Left ventricle myocardium inferior (tissue), 1 donor: ENCODE data around the gene SHMT2. TPM values are rescaled to one million over a fixed set of nuclear protein-coding genes. Genes with fewer than 3 reads are reported as not detected.

Experiments
- DNase-seq: peaks from one replicate; pipeline ENCODE4 v3.0.0-alpha.2; 2020
- H3K27ac ChIP-seq: fragments of 200-600 bp; replicated peaks from 2 replicates; pipeline ENCODE4 v1.8.0; 2021
- H3K27me3 ChIP-seq: fragments of 200-600 bp; 2 replicates; pipeline ENCODE4 v1.8.0; 2021; ENCODE audit warnings: low read depth
- H3K36me3 ChIP-seq: fragments of 200-600 bp; 2 replicates; pipeline ENCODE4 v1.8.0; 2021
- H3K4me1 ChIP-seq: fragments of 200-600 bp; 2 replicates; pipeline ENCODE4 v1.8.0; 2021
- H3K4me3 ChIP-seq: fragments of 200-600 bp; 2 replicates; pipeline ENCODE4 v1.8.0; 2021; ENCODE audit warnings: mild to moderate bottlenecking, moderate library complexity
- H3K9me3 ChIP-seq: fragments of 200-600 bp; replicated peaks from 2 replicates; pipeline ENCODE4 v1.8.0; 2021
- intact Hi-C: fragments of 100-400 bp; cut with micrococcal nuclease; formaldehyde crosslinking; loops from one replicate; pipeline ENCODE4 v1.11.0; 2022
- total RNA-seq: library from RNA; stranded (reverse); fragmentation: NEBNext Ultra II Directional; extraction: Animal tissue kit (Norgen Biotek cat#: 25700); gene quantifications from one replicate; pipeline ENCODE4 v1.2.1, GENCODE V29; 2021
- TF ChIP-seq, protein P1 (sequence below): fragments of 200-600 bp; IDR thresholded peaks from 2 replicates; pipeline ENCODE4 v1.8.0; 2021; ENCODE audit warnings: antibody characterized with exemption, mild to moderate bottlenecking, borderline replicate concordance
- donor health status: DM: no; HTN: yes; CAD: no; lungs with severe emphysema.

Gene SHMT2
- total RNA-seq, 1 donor from 2014 or later: 22.9 TPM

DNA sequence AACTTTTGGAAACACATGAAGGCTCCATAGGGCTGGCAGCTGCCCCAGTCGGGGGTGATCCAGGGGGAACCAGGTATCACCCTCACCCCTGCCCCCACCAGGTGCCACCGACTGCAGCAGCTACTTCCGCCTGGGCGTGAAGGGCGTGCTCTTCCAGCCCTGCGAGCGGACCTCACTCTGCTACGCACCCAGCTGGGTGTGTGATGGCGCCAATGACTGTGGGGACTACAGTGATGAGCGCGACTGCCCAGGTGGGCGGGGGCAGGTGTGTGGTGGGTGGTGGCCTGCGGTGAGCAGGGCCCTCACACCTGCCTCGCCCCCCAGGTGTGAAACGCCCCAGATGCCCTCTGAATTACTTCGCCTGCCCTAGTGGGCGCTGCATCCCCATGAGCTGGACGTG is 35.3 kb upstream of the SHMT2 start:
- H3K27ac ChIP-seq: no peak overlapping the region
- no peak overlapping the region for H3K4me3 ChIP-seq
- no peak for DNase-seq
- TF ChIP-seq, protein P1, sequence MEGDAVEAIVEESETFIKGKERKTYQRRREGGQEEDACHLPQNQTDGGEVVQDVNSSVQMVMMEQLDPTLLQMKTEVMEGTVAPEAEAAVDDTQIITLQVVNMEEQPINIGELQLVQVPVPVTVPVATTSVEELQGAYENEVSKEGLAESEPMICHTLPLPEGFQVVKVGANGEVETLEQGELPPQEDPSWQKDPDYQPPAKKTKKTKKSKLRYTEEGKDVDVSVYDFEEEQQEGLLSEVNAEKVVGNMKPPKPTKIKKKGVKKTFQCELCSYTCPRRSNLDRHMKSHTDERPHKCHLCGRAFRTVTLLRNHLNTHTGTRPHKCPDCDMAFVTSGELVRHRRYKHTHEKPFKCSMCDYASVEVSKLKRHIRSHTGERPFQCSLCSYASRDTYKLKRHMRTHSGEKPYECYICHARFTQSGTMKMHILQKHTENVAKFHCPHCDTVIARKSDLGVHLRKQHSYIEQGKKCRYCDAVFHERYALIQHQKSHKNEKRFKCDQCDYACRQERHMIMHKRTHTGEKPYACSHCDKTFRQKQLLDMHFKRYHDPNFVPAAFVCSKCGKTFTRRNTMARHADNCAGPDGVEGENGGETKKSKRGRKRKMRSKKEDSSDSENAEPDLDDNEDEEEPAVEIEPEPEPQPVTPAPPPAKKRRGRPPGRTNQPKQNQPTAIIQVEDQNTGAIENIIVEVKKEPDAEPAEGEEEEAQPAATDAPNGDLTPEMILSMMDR: no peak
- peaks cover 92% of the 10 kb centered on the region for H3K36me3 ChIP-seq
- intact Hi-C loops: no loop called here
- H3K4me1 ChIP-seq: peaks cover 15% of the 10 kb centered on the region
- no peaks in the 10 kb centered on the region for H3K9me3 ChIP-seq
- no peaks in the 10 kb centered on the region for H3K27me3 ChIP-seq

DNA sequence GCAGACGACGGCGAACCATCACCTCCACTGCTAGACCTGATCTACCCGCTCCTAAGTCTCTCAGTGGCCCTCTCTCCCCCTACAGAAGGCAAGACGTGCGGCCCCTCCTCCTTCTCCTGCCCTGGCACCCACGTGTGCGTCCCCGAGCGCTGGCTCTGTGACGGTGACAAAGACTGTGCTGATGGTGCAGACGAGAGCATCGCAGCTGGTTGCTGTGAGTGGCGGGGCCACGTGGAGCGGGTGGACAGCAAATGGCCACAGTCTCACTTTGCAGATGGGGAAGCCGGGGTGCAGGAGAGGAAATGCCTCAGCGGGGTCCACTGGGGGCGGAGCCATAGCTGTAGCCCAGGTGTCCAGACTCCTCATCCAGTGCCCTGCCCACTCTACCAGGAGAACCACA is 34.3 kb upstream of the SHMT2 start:
- H3K27ac ChIP-seq: no peak overlapping the region
- TF ChIP-seq, protein P1: no peak
- H3K36me3 ChIP-seq: peaks cover 99% of the 10 kb centered on the region
- H3K9me3 ChIP-seq: no peaks in the 10 kb centered on the region
- H3K4me1 ChIP-seq: peaks cover 8% of the 10 kb centered on the region
- intact Hi-C loops: no loop called here
- no peak for DNase-seq
- H3K27me3 ChIP-seq: no peaks in the 10 kb centered on the region
- no peak overlapping the region for H3K4me3 ChIP-seq

DNA sequence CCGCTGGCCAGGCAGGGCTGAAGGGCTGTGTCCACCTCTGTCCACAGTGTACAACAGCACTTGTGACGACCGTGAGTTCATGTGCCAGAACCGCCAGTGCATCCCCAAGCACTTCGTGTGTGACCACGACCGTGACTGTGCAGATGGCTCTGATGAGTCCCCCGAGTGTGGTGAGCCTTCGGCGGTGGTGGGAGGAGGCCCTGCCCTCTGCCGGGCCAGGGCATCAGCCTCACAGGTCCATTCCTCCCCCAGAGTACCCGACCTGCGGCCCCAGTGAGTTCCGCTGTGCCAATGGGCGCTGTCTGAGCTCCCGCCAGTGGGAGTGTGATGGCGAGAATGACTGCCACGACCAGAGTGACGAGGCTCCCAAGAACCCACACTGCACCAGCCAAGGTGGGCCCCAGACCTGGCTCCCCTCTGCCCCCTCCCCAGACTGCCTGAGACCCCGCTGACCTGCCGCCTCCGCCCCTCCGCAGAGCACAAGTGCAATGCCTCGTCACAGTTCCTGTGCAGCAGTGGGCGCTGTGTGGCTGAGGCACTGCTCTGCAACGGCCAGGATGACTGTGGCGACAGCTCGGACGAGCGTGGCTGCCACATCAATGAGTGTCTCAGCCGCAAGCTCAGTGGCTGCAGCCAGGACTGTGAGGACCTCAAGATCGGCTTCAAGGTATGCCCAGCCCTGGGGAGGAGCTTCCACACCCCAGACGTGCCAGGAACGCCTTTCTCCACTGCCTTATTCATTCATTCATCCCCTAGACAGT is 33.7 kb upstream of the SHMT2 start:
- Histone ChIP-seq H3K9me3 (no peaks in the 10 kb centered on the region), H3K27me3 (no peaks in the 10 kb centered on the region), H3K36me3 (peaks cover 99% of the 10 kb centered on the region), H3K4me3 (no peak overlapping the region), H3K4me1 (peaks cover 2% of the 10 kb centered on the region), H3K27ac (no peak overlapping the region)
- no peak for DNase-seq
- TF ChIP-seq, protein P1: no peak
- intact Hi-C loops: no loop called here

DNA sequence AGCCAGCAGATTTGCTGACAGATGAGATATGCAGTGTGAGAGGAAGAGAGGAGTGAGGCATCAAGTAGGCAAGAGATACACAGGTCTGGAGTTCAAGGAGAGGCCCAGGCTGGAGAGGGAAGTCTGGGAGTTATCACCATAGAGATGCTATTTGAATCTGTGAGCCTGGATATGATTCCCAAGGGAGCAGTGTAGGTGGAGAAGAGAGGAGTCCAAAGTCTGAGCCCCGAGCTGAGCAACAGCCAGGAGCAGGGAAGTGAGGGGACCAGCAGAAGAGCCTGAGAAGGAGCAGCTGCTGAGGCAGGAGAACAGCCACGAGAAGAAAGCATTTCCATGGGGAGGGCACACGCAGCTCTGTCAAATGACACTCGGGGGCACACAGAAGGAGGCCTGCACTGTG is 33.1 kb upstream of the SHMT2 start:
- Histone ChIP-seq H3K9me3 (no peaks in the 10 kb centered on the region), H3K36me3 (peaks cover 99% of the 10 kb centered on the region), H3K27ac (no peak overlapping the region), H3K4me1 (no peaks in the 10 kb centered on the region), H3K27me3 (no peaks in the 10 kb centered on the region), H3K4me3 (no peak overlapping the region)
- no peak for DNase-seq
- intact Hi-C loops: no loop called here
- TF ChIP-seq, protein P1: no peak

DNA sequence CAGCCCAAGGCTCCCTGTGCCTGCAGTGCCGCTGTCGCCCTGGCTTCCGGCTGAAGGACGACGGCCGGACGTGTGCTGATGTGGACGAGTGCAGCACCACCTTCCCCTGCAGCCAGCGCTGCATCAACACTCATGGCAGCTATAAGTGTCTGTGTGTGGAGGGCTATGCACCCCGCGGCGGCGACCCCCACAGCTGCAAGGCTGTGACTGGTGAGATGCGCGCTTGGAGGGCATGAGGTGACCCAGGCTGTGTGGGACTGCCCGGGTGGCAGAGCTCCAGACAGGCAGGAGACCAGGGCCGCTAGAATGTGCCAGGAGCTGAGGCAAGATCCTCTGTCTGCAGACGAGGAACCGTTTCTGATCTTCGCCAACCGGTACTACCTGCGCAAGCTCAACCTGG is 32.6 kb upstream of the SHMT2 start:
- no peaks in the 10 kb centered on the region for H3K9me3 ChIP-seq
- no peaks in the 10 kb centered on the region for H3K27me3 ChIP-seq
- TF ChIP-seq, protein P1: no peak
- no peak for DNase-seq
- H3K4me3 ChIP-seq: no peak overlapping the region
- intact Hi-C loops: no loop called here
- H3K27ac ChIP-seq: no peak overlapping the region
- H3K4me1 ChIP-seq: no peaks in the 10 kb centered on the region
- H3K36me3 ChIP-seq: peaks cover 100% of the 10 kb centered on the region
